GM23338 (cell line): ENCODE results near the gene POLR3K. TPM values are rescaled to one million over a fixed set of nuclear protein-coding genes. Genes with fewer than 3 reads are reported as not detected.

Source experiments
- ATAC-seq: fragments of 200-7000 bp; cut with Tn5 transposase; 3 replicates; pipeline ENCODE4 v1.9.1; 2020
- DNase-seq: peaks from one replicate; pipeline ENCODE4 v3.0.0-alpha.2; 2015; ENCODE audit warnings: low spot score
- H2AFZ ChIP-seq: fragments of 200-600 bp; sonication (generic); 2 replicates; pipeline ENCODE4 v1.8.0; 2016; ENCODE audit warnings: antibody characterized with exemption, mild to moderate bottlenecking, moderate library complexity
- H3F3A ChIP-seq: fragments of 200-600 bp; sonication (generic); replicated peaks from 2 replicates; pipeline ENCODE4 v1.8.0; 2017; ENCODE audit warnings: antibody characterized with exemption, mixed run types, low read depth
- H3K27ac ChIP-seq: fragments of 200-600 bp; sonication (generic); 2 replicates; pipeline ENCODE4 v1.6.1; 2016; ENCODE audit warnings: low read depth
- H3K27me3 ChIP-seq: fragments of 200-600 bp; sonication (generic); 2 replicates; pipeline ENCODE4 v1.8.0; 2016; ENCODE audit warnings: mild to moderate bottlenecking, mixed run types, moderate library complexity; ENCODE audit not compliant: insufficient read depth
- H3K36me3 ChIP-seq: fragments of 200-600 bp; sonication (generic); 2 replicates; pipeline ENCODE4 v1.8.0; 2016; ENCODE audit warnings: mild to moderate bottlenecking; ENCODE audit not compliant: insufficient read depth
- H3K4me1 ChIP-seq: fragments of 200-600 bp; sonication (generic); 2 replicates; pipeline ENCODE4 v1.8.0; 2016; ENCODE audit warnings: mild to moderate bottlenecking, moderate library complexity; ENCODE audit not compliant: insufficient read depth
- H3K4me2 ChIP-seq: fragments of 200-600 bp; sonication (generic); 2 replicates; pipeline ENCODE4 v1.7.1; 2017; ENCODE audit warnings: mixed run types
- H3K4me3 ChIP-seq: fragments of 200-600 bp; sonication (generic); 2 replicates; pipeline ENCODE4 v1.6.1; 2016; ENCODE audit warnings: mixed run types
- H3K79me2 ChIP-seq: fragments of 200-600 bp; sonication (generic); replicated peaks from 2 replicates; pipeline ENCODE4 v1.8.0; 2017; ENCODE audit warnings: mild to moderate bottlenecking; ENCODE audit not compliant: insufficient read depth
- H3K9me2 ChIP-seq: fragments of 200-600 bp; sonication (generic); 2 replicates; pipeline ENCODE4 v1.8.0; 2017; ENCODE audit not compliant: insufficient read depth
- H4K20me1 ChIP-seq: fragments of 200-600 bp; sonication (generic); replicated peaks from 2 replicates; pipeline ENCODE4 v1.8.0; 2017; ENCODE audit warnings: mild to moderate bottlenecking; ENCODE audit not compliant: insufficient read depth
- H3K27ac Mint-ChIP-seq: 2 replicates; pipeline ENCODE4 v1.8.0; 2020; ENCODE audit warnings: inconsistent platforms, mild to moderate bottlenecking, moderate library complexity, mixed read lengths
- H3K27me3 Mint-ChIP-seq: 3 replicates; pipeline ENCODE4 v1.8.0; 2022; ENCODE audit warnings: low read depth, mild to moderate bottlenecking, moderate library complexity, mixed read lengths, inconsistent platforms; ENCODE audit not compliant: insufficient read depth, poor library complexity
- H3K36me3 Mint-ChIP-seq: 3 replicates; pipeline ENCODE4 v1.8.0; 2021; ENCODE audit warnings: low read depth, mild to moderate bottlenecking, inconsistent platforms, moderate library complexity, mixed read lengths
- H3K4me1 Mint-ChIP-seq: 3 replicates; pipeline ENCODE4 v1.8.0; 2020; ENCODE audit warnings: mild to moderate bottlenecking, inconsistent platforms, mixed read lengths
- H3K4me3 Mint-ChIP-seq: 3 replicates; pipeline ENCODE4 v1.8.0; 2021; ENCODE audit warnings: moderate library complexity, mild to moderate bottlenecking, inconsistent platforms, mixed read lengths
- H3K9me3 Mint-ChIP-seq: 3 replicates; pipeline ENCODE4 v1.8.0; 2020; ENCODE audit warnings: moderate library complexity, mild to moderate bottlenecking, inconsistent platforms, mixed read lengths
- CREB1 ChIP-seq: fragments of 250-450 bp; sonication (Bioruptor Pico); IDR thresholded peaks from 2 replicates; pipeline ENCODE4 v1.5.0; 2020; ENCODE audit warnings: low read depth, mild to moderate bottlenecking, moderate library complexity
- CTCF ChIP-seq, 2 experiments: fragments of 200-600 bp in 1 of 2; sonication (generic) in 1 of 2; conservative IDR thresholded peaks; 2 replicates each; pipeline versions ENCODE4 v1.5.1 to v1.6.1; 2016 to 2017; ENCODE audit warnings: antibody characterized with exemption in 2 of 2, low read depth in 2 of 2, mild to moderate bottlenecking in 2 of 2, moderate library complexity in 1 of 2
- ETS1 ChIP-seq: IDR thresholded peaks from 2 replicates; pipeline ENCODE4 v1.6.1; 2016; ENCODE audit warnings: antibody characterized with exemption
- EZH2 ChIP-seq: fragments of 200-600 bp; sonication (generic); IDR thresholded peaks from one replicate; pipeline ENCODE4 v1.8.0; 2017; ENCODE audit warnings: antibody characterized with exemption, mild to moderate bottlenecking, low read depth; ENCODE audit not compliant: unreplicated experiment
- EZH2phosphoT487 ChIP-seq: fragments of 200-600 bp; sonication (generic); IDR thresholded peaks from one replicate; pipeline ENCODE4 v1.8.1; 2018; ENCODE audit warnings: antibody characterized with exemption; ENCODE audit not compliant: unreplicated experiment
- JUNB ChIP-seq: IDR thresholded peaks from one replicate; pipeline ENCODE4 v1.6.1; 2016; ENCODE audit warnings: antibody characterized with exemption; ENCODE audit not compliant: unreplicated experiment
- NANOG ChIP-seq: IDR thresholded peaks from 2 replicates; pipeline ENCODE4 v1.6.1; 2016; ENCODE audit warnings: antibody characterized with exemption, borderline replicate concordance
- POLR2AphosphoS5 ChIP-seq: IDR thresholded peaks from 2 replicates; pipeline ENCODE4 v1.6.1; 2016; ENCODE audit warnings: antibody characterized with exemption, low read depth
- REST ChIP-seq: IDR thresholded peaks from one replicate; pipeline ENCODE4 v1.6.1; 2018; ENCODE audit warnings: antibody characterized with exemption; ENCODE audit not compliant: unreplicated experiment
- STAT1 ChIP-seq: IDR thresholded peaks from one replicate; pipeline ENCODE4 v1.6.1; 2016; ENCODE audit warnings: antibody characterized with exemption; ENCODE audit not compliant: unreplicated experiment
- ZNF114 ChIP-seq: fragments of 250-450 bp; sonication (Bioruptor Pico); IDR thresholded peaks from 2 replicates; pipeline ENCODE4 v1.5.0; 2020; ENCODE audit warnings: mild to moderate bottlenecking, moderate library complexity
- ZNF331 ChIP-seq: fragments of 250-450 bp; sonication (Bioruptor Pico); IDR thresholded peaks from 2 replicates; pipeline ENCODE4 v1.5.0; 2020; ENCODE audit warnings: low read depth, mild to moderate bottlenecking, moderate library complexity
- ZNF462 ChIP-seq: fragments of 250-450 bp; sonication (Bioruptor Pico); IDR thresholded peaks from 2 replicates; pipeline ENCODE4 v1.5.0; 2020; ENCODE audit warnings: mild to moderate bottlenecking, moderate library complexity
- polyA plus RNA-seq: library from polyadenylated mRNA; unstranded; fragments of >200 nt; fragmentation: Nextera tagmentation; extraction: Ambion mirVana; gene quantifications from 2 replicates; pipeline ENCODE4 v1.2.1, GENCODE V29; 2016
- total RNA-seq: library from RNA; depleted of rRNA; stranded (reverse); fragments of >200 nt; shearing (Covaris generic); gene quantifications from 2 replicates; pipeline ENCODE4 v1.2.3, GENCODE V29; 2014

Gene POLR3K
- total and polyA plus RNA-seq, 2 experiments from 2014 or later = 17.8 to 58.5 TPM

GRCh38 chr16:9903-10665, 43.3 kb downstream of the POLR3K start:
- H3K4me3 Mint-ChIP-seq = peak overlapping the region; percentile 71
- H3K9me2 ChIP-seq = no peaks in the 10 kb centered on the region
- no peak overlapping the region for H3K4me3 ChIP-seq
- peaks cover 8% of the 10 kb centered on the region; the same call in 2 of the 3 replicates for H3K9me3 Mint-ChIP-seq
- no peaks in the 10 kb centered on the region for H3K36me3 Mint-ChIP-seq
- no peak overlapping the region for H2AFZ ChIP-seq
- no peak overlapping the region for H3K4me2 ChIP-seq
- no peaks in the 10 kb centered on the region for H3K36me3 ChIP-seq
- H4K20me1 ChIP-seq = no peaks in the 10 kb centered on the region
- no peaks in the 10 kb centered on the region for H3K27me3 ChIP-seq
- TF ChIP-seq JUNB = no peak
- no peak for TF ChIP-seq ZNF331 (CRISPR knock-in tag)
- TF ChIP-seq CREB1 = no peak
- TF ChIP-seq POLR2AphosphoS5 = no peak
- TF ChIP-seq STAT1 = no peak
- no peak for TF ChIP-seq EZH2phosphoT487
- TF ChIP-seq CTCF (conservative IDR thresholded peaks at IDR 0.05; ENCODE audit: low read depth in 2 of 2) = no peak
- TF ChIP-seq ZNF114 (CRISPR knock-in tag) = no peak
- TF ChIP-seq REST = no peak
- no peak for TF ChIP-seq ETS1
- no peak for TF ChIP-seq NANOG
- no peak for TF ChIP-seq ZNF462
- TF ChIP-seq EZH2 = no peak
- no peaks in the 10 kb centered on the region for H3F3A ChIP-seq
- no peaks in the 10 kb centered on the region for H3K79me2 ChIP-seq
- H3K27me3 Mint-ChIP-seq = peaks cover 2% of the 10 kb centered on the region
- no peak overlapping the region for H3K27ac ChIP-seq
- no peaks in the 10 kb centered on the region for H3K4me1 ChIP-seq
- peak; percentile 68 for ATAC-seq
- peak; percentile 12 for DNase-seq
- H3K27ac Mint-ChIP-seq = no peak overlapping the region
- no peaks in the 10 kb centered on the region for H3K4me1 Mint-ChIP-seq
